ENCODE measurements around the gene ALX4.

The ALX4 gene

DNA sequence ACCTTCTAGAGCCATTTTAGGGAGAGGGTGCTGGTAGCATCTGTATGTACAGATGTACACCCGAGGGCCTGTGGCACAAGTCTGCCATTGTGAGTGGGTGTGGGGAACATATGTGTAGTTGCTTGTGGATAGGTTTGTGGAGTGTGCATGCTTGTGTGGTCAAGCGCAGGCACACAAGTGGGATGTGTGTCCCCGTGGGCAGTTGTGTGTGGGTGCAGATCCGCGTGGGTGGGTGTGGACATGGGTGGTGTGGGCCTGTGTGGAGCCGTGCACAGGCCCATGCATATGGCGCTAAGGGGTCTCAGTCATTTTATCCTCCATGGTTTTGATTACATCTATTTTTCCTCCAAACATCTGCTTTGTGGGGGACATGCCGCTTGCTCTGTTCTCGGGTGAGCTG, 28.8 kb downstream of the ALX4 start:
- H3K4me1 ChIP-seq (ENCODE audit: control insufficient read depth, insufficient read depth, low read length), result no peaks in the 10 kb centered on the region
- no peaks in the 10 kb centered on the region for H3K27me3 ChIP-seq (ENCODE audit: control insufficient read depth, insufficient read depth, low read length)
- no peaks in the 10 kb centered on the region for H3K9me3 ChIP-seq (ENCODE audit: control insufficient read depth, insufficient read depth, low read length)
- no peaks in the 10 kb centered on the region for H3K36me3 ChIP-seq (ENCODE audit: control insufficient read depth, insufficient read depth, low read length)
- H3K9ac ChIP-seq (ENCODE audit: low read depth, low read length), result no peak overlapping the region
- no peak overlapping the region for H3K4me3 ChIP-seq (ENCODE audit: low read depth, low read length)

DNA sequence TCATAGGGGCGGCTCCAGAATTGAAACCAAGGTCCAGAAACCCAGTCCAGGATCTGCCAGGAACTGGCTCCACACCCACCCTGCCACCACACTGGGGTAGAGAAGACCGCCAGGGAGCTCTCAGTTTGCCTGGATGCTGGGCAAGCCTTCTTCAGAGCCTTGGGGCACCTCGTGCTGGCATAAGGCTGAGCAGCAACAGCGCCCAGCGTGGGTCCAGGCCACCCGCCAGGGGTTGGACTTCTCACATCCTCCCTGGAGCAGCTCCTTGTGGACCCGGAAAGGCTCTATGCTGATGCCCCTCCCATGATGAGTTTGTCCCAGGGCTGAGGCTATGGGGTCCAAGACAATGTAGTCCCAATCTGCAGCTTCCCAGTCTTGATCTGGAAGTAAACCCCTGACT, 29.7 kb downstream of the ALX4 start:
- no peaks in the 10 kb centered on the region for H3K36me3 ChIP-seq (ENCODE audit: control insufficient read depth, insufficient read depth, low read length)

GRCh38 chr11:44279483-44279882, 30.5 kb downstream of the ALX4 start:
- Histone ChIP-seq H3K9ac (ENCODE audit: low read depth, low read length) (no peak overlapping the region), H3K27me3 (ENCODE audit: control insufficient read depth, insufficient read depth, low read length) (no peaks in the 10 kb centered on the region), H3K9me3 (ENCODE audit: control insufficient read depth, insufficient read depth, low read length) (no peaks in the 10 kb centered on the region), H3K4me3 (ENCODE audit: low read depth, low read length) (no peak overlapping the region), H3K36me3 (ENCODE audit: control insufficient read depth, insufficient read depth, low read length) (no peaks in the 10 kb centered on the region), H3K4me1 (ENCODE audit: control insufficient read depth, insufficient read depth, low read length) (no peaks in the 10 kb centered on the region)

More for the DNA sequence above, 29.7 kb downstream of the ALX4 start:
- no peaks in the 10 kb centered on the region for H3K4me1 ChIP-seq (ENCODE audit: control insufficient read depth, insufficient read depth, low read length)
- H3K4me3 ChIP-seq (ENCODE audit: low read depth, low read length), result no peak overlapping the region
- no peaks in the 10 kb centered on the region for H3K9me3 ChIP-seq (ENCODE audit: control insufficient read depth, insufficient read depth, low read length)
- H3K27me3 ChIP-seq (ENCODE audit: control insufficient read depth, insufficient read depth, low read length), result no peaks in the 10 kb centered on the region
- H3K9ac ChIP-seq (ENCODE audit: low read depth, low read length), result no peak overlapping the region

DNA sequence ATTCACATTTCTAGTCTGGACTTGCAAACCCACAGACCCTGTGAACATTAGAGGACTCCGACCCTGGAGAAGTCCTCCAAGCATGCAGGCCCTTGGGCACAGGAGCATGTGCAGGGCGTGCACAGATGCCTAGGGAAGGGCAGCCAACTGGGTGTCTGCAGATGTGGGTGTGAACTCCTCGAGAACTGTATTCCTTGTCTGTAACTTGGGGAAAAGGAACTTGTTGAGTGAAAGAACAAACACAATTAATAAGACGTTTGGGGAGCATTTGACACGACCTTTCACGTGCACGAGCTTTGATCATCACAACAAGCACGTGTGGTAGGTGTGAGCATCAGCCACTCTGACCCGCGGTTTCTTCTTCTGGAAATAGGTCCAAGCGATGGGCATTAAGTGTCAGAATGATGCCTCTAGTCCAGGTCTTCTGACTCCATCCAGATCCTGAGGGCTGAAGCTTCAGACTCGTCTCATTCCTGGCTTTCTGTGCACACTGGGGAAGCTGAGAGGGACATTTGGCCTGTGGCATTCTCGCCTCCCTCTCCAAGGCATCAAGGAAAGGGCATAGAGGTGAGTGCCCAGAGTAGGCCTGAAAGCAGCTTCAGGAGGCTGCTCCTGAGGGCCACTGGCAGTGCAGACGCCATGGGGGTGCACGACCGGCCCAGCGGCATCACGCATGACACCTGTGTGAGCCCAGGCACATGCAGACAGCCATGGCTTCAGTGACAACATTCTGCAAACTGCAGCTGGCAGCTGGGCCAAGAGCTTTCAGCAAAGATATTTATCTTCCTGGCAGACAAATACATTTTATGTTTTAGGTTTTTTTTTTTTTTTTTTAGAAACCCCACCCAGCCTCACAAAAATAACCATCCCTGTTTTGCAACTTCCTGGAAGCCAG, 32.5 kb downstream of the ALX4 start:
- no peak overlapping the region for H3K4me3 ChIP-seq (ENCODE audit: low read depth, low read length)
- H3K4me1 ChIP-seq (ENCODE audit: control insufficient read depth, insufficient read depth, low read length), result no peaks in the 10 kb centered on the region
- H3K27me3 ChIP-seq (ENCODE audit: control insufficient read depth, insufficient read depth, low read length), result no peaks in the 10 kb centered on the region
- no peaks in the 10 kb centered on the region for H3K36me3 ChIP-seq (ENCODE audit: control insufficient read depth, insufficient read depth, low read length)
- H3K9me3 ChIP-seq (ENCODE audit: control insufficient read depth, insufficient read depth, low read length), result no peaks in the 10 kb centered on the region
- H3K9ac ChIP-seq (ENCODE audit: low read depth, low read length), result no peak overlapping the region

DNA sequence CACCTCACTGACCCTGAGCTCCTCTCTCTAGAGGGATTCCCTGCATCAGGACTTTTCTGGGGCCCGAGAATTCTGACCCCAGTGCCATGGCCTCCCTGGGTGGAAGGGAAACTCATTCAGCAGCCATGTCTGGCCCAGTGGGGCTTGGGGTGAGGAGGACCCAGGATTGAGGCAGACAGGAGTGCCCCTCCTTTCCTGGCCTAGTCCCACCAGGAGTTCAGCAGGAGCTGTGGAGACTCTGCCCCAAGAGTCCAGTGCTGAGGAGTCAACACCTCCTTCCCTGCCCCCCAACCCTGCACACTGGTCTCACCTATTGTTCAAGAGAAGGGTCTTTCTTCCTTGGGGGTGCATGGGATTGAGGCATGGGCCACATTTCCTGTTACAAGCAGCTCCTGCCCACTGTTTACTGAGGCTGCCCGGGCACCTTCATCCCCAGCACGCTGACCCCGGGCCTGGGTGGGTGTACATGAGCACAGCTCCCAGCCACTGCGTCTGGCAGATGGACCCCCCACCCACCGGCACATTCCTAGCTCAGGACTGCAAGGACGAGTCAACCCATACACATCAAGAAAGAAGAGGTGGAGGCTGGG, 33.9 kb downstream of the ALX4 start:
- Histone ChIP-seq H3K4me1 (ENCODE audit: control insufficient read depth, insufficient read depth, low read length) (no peaks in the 10 kb centered on the region), H3K9me3 (ENCODE audit: control insufficient read depth, insufficient read depth, low read length) (no peaks in the 10 kb centered on the region), H3K9ac (ENCODE audit: low read depth, low read length) (no peak overlapping the region), H3K27me3 (ENCODE audit: control insufficient read depth, insufficient read depth, low read length) (no peaks in the 10 kb centered on the region), H3K4me3 (ENCODE audit: low read depth, low read length) (no peak overlapping the region), H3K36me3 (ENCODE audit: control insufficient read depth, insufficient read depth, low read length) (no peaks in the 10 kb centered on the region)

GRCh38 chr11:44275241-44275640, 34.7 kb downstream of the ALX4 start:
- Histone ChIP-seq H3K27me3 (ENCODE audit: control insufficient read depth, insufficient read depth, low read length) (no peaks in the 10 kb centered on the region), H3K4me1 (ENCODE audit: control insufficient read depth, insufficient read depth, low read length) (no peaks in the 10 kb centered on the region), H3K9ac (ENCODE audit: low read depth, low read length) (no peak overlapping the region), H3K4me3 (ENCODE audit: low read depth, low read length) (no peak overlapping the region), H3K9me3 (ENCODE audit: control insufficient read depth, insufficient read depth, low read length) (no peaks in the 10 kb centered on the region), H3K36me3 (ENCODE audit: control insufficient read depth, insufficient read depth, low read length) (no peaks in the 10 kb centered on the region)

DNA sequence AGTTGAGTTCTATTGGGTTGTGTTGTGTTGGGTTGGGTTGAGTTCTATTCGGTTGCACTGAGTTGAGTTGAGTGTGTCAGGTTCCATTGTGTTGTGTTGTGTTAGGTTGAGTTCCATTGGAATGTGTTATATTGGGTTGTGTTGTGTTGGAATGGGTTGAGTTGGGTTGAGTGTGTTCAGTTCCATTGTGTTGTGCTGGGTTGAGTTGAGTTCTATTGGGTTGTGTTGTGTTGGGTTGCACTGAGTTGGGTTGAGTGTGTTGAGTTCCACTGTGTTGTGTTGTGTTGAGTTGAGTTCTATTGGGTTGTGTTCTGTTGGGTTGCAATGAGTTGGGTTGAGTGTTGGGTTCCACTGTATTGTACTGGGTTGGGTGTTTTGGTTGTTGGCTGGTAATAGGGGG, 35.5 kb downstream of the ALX4 start:
- Histone ChIP-seq H3K4me3 (ENCODE audit: low read depth, low read length) (no peak overlapping the region), H3K9ac (ENCODE audit: low read depth, low read length) (no peak overlapping the region), H3K9me3 (ENCODE audit: control insufficient read depth, insufficient read depth, low read length) (no peaks in the 10 kb centered on the region), H3K4me1 (ENCODE audit: control insufficient read depth, insufficient read depth, low read length) (no peaks in the 10 kb centered on the region), H3K27me3 (ENCODE audit: control insufficient read depth, insufficient read depth, low read length) (no peaks in the 10 kb centered on the region), H3K36me3 (ENCODE audit: control insufficient read depth, insufficient read depth, low read length) (no peaks in the 10 kb centered on the region)

DNA sequence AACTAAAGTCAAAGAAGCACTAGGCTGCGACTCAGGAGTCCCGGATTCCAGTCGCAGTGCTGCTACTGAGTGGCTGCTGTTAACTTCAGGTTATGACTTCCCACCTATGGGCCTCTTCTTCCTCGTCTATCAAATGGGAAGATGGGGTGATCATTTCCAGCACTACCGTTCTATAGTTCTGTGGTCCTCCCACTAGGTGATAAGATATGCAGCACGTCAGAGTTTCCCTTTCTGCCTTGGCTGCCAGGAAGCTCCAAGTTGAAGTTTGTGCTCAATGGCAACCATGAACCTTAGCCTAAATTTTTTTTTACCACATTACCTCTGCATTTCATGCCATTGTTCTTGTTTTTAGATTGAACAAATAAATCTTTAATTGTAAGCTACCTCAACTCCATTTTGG, 38.7 kb downstream of the ALX4 start:
- Histone ChIP-seq H3K36me3 (ENCODE audit: control insufficient read depth, insufficient read depth, low read length) (no peaks in the 10 kb centered on the region), H3K4me3 (ENCODE audit: low read depth, low read length) (no peak overlapping the region), H3K9me3 (ENCODE audit: control insufficient read depth, insufficient read depth, low read length) (no peaks in the 10 kb centered on the region), H3K9ac (ENCODE audit: low read depth, low read length) (no peak overlapping the region), H3K4me1 (ENCODE audit: control insufficient read depth, insufficient read depth, low read length) (no peaks in the 10 kb centered on the region), H3K27me3 (ENCODE audit: control insufficient read depth, insufficient read depth, low read length) (no peaks in the 10 kb centered on the region)

- Histone ChIP-seq H3K9ac (ENCODE audit: low read depth, low read length) (no peak overlapping the region), H3K4me1 (ENCODE audit: control insufficient read depth, insufficient read depth, low read length) (no peaks in the 10 kb centered on the region), H3K4me3 (ENCODE audit: low read depth, low read length) (no peak overlapping the region), H3K27me3 (ENCODE audit: control insufficient read depth, insufficient read depth, low read length) (no peaks in the 10 kb centered on the region), H3K36me3 (ENCODE audit: control insufficient read depth, insufficient read depth, low read length) (no peaks in the 10 kb centered on the region), H3K9me3 (ENCODE audit: control insufficient read depth, insufficient read depth, low read length) (no peaks in the 10 kb centered on the region)
Measured at GRCh38 chr11:44270403-44271273, 39.3 kb downstream of the ALX4 start.

GRCh38 chr11:44269369-44270351, 40.3 kb downstream of the ALX4 start:
- Histone ChIP-seq H3K4me3 (ENCODE audit: low read depth, low read length) (no peak overlapping the region), H3K4me1 (ENCODE audit: control insufficient read depth, insufficient read depth, low read length) (no peaks in the 10 kb centered on the region), H3K36me3 (ENCODE audit: control insufficient read depth, insufficient read depth, low read length) (no peaks in the 10 kb centered on the region), H3K9ac (ENCODE audit: low read depth, low read length) (no peak overlapping the region), H3K27me3 (ENCODE audit: control insufficient read depth, insufficient read depth, low read length) (no peaks in the 10 kb centered on the region), H3K9me3 (ENCODE audit: control insufficient read depth, insufficient read depth, low read length) (no peaks in the 10 kb centered on the region)

DNA sequence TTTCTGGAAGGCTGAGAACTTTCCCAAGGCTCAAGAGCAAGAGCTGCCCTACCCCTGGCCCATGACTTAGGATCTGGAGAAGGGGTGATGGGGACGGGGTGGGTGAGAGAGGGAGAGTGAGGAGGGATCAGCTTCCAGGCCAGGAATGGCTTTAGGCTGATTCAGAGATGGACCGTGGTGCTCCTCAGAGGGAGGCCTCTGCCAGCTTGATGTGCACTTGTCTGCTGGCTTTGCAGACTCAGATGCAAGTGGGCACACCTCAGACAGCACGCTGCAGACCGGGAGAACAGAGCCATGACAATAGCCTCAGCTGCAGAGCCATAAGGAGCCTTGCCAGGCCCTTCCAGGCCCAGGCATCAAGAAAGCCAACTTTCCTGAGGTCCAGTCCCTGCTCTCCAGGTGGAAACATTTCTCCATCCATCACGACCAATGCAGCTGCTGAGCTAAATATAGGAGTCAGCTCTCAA, 41.3 kb downstream of the ALX4 start:
- no peaks in the 10 kb centered on the region for H3K4me1 ChIP-seq (ENCODE audit: control insufficient read depth, insufficient read depth, low read length)
- H3K9ac ChIP-seq (ENCODE audit: low read depth, low read length), result no peak overlapping the region
- H3K27me3 ChIP-seq (ENCODE audit: control insufficient read depth, insufficient read depth, low read length), result no peaks in the 10 kb centered on the region
- H3K9me3 ChIP-seq (ENCODE audit: control insufficient read depth, insufficient read depth, low read length), result no peaks in the 10 kb centered on the region
- no peak overlapping the region for H3K4me3 ChIP-seq (ENCODE audit: low read depth, low read length)
- no peaks in the 10 kb centered on the region for H3K36me3 ChIP-seq (ENCODE audit: control insufficient read depth, insufficient read depth, low read length)

Measured in iPS-15b (cell line).